CD4-positive, alpha-beta memory T cell (primary cell): ENCODE measurements around the gene CALN1. TPM values are rescaled to one million over a fixed set of nuclear protein-coding genes. Genes with fewer than 3 reads are reported as not detected.

Experiments used
- CTCF ChIA-PET: fragments of 350-600 bp; sonication (Branson Sonifier 250); formaldehyde crosslinking; loops from one replicate; lab custom pipeline; 2021; ENCODE audit warnings: inconsistent platforms; ENCODE audit not compliant: partially characterized antibody; lab: Charles Lee
- POLR2A ChIA-PET: fragments of 350-600 bp; sonication (Branson Sonifier 250); formaldehyde crosslinking; loops from one replicate; lab custom pipeline; 2021; ENCODE audit not compliant: partially characterized antibody; lab: Charles Lee
- DNase-seq, 5 donors: peaks; one replicate each; pipeline versions ENCODE4 v3.0.0 to v3.0.0-alpha.2; 2020 to 2022; ENCODE audit warnings: mixed read lengths in 1 of 5
- H3K27ac ChIP-seq: one replicate; pipeline ENCODE4 v1.7.0; 2013; ENCODE audit warnings: low read depth, low read length
- H3K27me3 ChIP-seq: 2 replicates; pipeline ENCODE4 v1.7.0; 2013; ENCODE audit warnings: mild to moderate bottlenecking, low read length, moderate library complexity; ENCODE audit not compliant: insufficient read depth
- H3K36me3 ChIP-seq: 2 replicates; pipeline ENCODE4 v1.7.0; 2013; ENCODE audit warnings: mild to moderate bottlenecking, low read length, moderate library complexity; ENCODE audit not compliant: insufficient read depth
- H3K4me1 ChIP-seq: 2 replicates; pipeline ENCODE4 v1.7.0; 2013; ENCODE audit warnings: mild to moderate bottlenecking, low read length, moderate library complexity; ENCODE audit not compliant: insufficient read depth
- H3K4me3 ChIP-seq, 2 donors: one replicate each; pipeline ENCODE4 v1.7.0; 2013; ENCODE audit warnings: low read length in 2 of 2, mild to moderate bottlenecking in 1 of 2
- H3K9me3 ChIP-seq, 2 donors: one replicate each; pipeline ENCODE4 v1.7.0; 2013; ENCODE audit warnings: low read length in 2 of 2, control low read depth in 1 of 2; ENCODE audit not compliant: control insufficient read depth in 1 of 2
- H3K27ac Mint-ChIP-seq, 7 donors: one replicate each; pipeline ENCODE4 v1.8.0; 2020 to 2021; ENCODE audit warnings: mixed read lengths in 7 of 7, mild to moderate bottlenecking in 6 of 7, inconsistent platforms in 3 of 7, moderate library complexity in 3 of 7
- H3K27me3 Mint-ChIP-seq, 2 donors: one replicate each; pipeline ENCODE4 v1.8.0; 2020 to 2021; ENCODE audit warnings: mixed read lengths in 2 of 2
- H3K36me3 Mint-ChIP-seq, 2 donors: one replicate each; pipeline ENCODE4 v1.8.0; 2020 to 2021; ENCODE audit warnings: mixed read lengths in 2 of 2, inconsistent platforms in 1 of 2, mild to moderate bottlenecking in 1 of 2
- H3K4me1 Mint-ChIP-seq, 4 donors: one replicate each; pipeline ENCODE4 v1.8.0; 2020 to 2021; ENCODE audit warnings: mixed read lengths in 4 of 4, mild to moderate bottlenecking in 1 of 4
- H3K4me3 Mint-ChIP-seq, 8 donors: one replicate each; pipeline ENCODE4 v1.8.0; 2020 to 2021; ENCODE audit warnings: mixed read lengths in 8 of 8, mild to moderate bottlenecking in 7 of 8, moderate library complexity in 6 of 8, inconsistent platforms in 3 of 8
- H3K9me3 Mint-ChIP-seq, 8 donors: one replicate each; pipeline ENCODE4 v1.8.0; 2020 to 2021; ENCODE audit warnings: mixed read lengths in 8 of 8, mild to moderate bottlenecking in 5 of 8, inconsistent platforms in 3 of 8, moderate library complexity in 1 of 8
- intact Hi-C: fragments of 100-400 bp; cut with micrococcal nuclease; formaldehyde crosslinking; loops from one replicate; pipeline ENCODE4 v1.15.1; 2023
- polyA plus RNA-seq, 2 donors: library from polyadenylated mRNA; unstranded; fragments of 300-500 nt; fragmentation: Illumina TruSeq; gene quantifications; one replicate each; pipeline ENCODE4 v1.2.3, GENCODE V29; 2021
- total RNA-seq, 2 experiments: library from RNA; stranded (reverse); gene quantifications; one replicate each; pipeline ENCODE4 v1.2.3, GENCODE V29; 2021

The CALN1 gene
- total and polyA plus RNA-seq, 4 experiments from 2014 or later, result not detected

DNA sequence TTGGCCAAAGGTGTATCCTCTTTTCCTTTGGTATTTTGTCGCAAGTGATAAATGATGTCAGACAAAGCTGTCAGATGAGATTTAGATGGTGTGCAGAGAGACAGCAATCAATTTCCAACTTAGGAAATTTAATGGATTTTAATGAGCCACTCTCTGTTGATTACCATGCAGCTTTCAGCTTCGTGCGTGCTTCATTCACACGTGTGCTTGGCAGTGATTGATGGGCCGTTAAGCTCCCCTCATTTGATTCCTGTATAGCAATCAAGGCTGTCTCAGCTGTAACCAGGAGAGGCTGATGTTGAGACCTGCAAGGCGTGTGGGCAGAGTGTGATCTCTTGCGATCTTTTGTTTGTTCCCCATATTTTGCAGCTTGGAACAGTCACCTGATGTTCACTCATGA, 439.6 kb downstream of the CALN1 start:
- DNase-seq, result no peak
- H3K27ac Mint-ChIP-seq, result no peak overlapping the region
- no peaks in the 10 kb centered on the region for H3K4me1 ChIP-seq
- H3K36me3 Mint-ChIP-seq, result no peaks in the 10 kb centered on the region
- no peak overlapping the region for H3K4me3 Mint-ChIP-seq
- H3K36me3 ChIP-seq, result no peaks in the 10 kb centered on the region
- peaks cover 0 to 6% (median 2%) of the 10 kb centered on the region in 4 donors for H3K4me1 Mint-ChIP-seq
- ChIA-PET POLR2A (no interaction called here), CTCF (no interaction called here)
- no peaks in the 10 kb centered on the region for H3K9me3 ChIP-seq
- H3K27me3 ChIP-seq, result no peaks in the 10 kb centered on the region
- H3K27me3 Mint-ChIP-seq, result no peaks in the 10 kb centered on the region
- intact Hi-C loops, result no loop called here
- peaks cover 0 to 29% (median 2%) of the 10 kb centered on the region in 8 donors for H3K9me3 Mint-ChIP-seq
- no peak overlapping the region for H3K27ac ChIP-seq
- no peak overlapping the region for H3K4me3 ChIP-seq

DNA sequence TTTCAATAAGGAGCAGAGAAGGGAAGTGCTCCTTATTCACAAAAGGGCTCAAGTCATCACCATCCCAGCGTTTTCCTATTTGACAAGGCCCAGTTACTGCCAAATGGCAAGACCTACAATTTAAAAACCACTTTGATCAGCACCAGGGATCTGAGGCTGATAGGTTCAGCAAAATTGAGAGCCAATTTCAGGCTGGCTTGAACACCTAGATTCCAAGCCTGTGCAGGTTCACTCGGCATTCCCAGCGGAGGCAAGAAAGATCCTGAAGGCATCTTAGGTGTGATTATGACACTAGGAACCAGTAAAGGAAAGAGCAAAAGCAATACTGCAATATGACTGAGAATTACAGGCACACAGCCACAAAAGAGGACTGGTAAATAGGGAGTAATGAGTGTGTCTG, 441.4 kb downstream of the CALN1 start:
- no peaks in the 10 kb centered on the region for H3K9me3 ChIP-seq
- ChIA-PET POLR2A (no interaction called here), CTCF (no interaction called here)
- Mint-ChIP-seq H3K9me3 (peaks cover 0 to 23% (median 1%) of the 10 kb centered on the region in 8 donors), H3K36me3 (no peaks in the 10 kb centered on the region), H3K4me3 (no peak overlapping the region), H3K27ac (no peak overlapping the region), H3K4me1 (no peaks in the 10 kb centered on the region), H3K27me3 (no peaks in the 10 kb centered on the region)
- DNase-seq, result no peak
- no peaks in the 10 kb centered on the region for H3K27me3 ChIP-seq
- H3K4me3 ChIP-seq, result no peak overlapping the region
- intact Hi-C loops, result no loop called here
- no peaks in the 10 kb centered on the region for H3K4me1 ChIP-seq
- H3K36me3 ChIP-seq, result no peaks in the 10 kb centered on the region
- no peak overlapping the region for H3K27ac ChIP-seq

DNA sequence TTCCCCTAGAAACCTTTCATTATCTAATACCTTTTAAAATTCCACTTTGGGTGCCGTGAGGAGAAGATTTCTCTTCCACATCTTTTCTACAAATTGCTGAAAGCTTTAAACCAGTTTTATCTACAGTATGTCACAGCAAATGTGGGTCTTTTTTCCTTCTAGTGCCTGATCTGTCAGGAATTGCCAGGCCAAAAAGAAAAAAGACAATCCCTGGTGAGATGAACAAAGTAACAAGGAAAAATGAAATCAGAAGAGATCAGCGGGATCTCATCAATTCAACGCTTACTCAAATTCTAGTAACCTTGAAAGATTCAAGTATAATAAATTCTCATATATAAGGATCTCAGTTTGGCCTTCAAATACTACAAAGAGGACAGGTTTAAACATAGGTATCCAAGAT, 449.5 kb downstream of the CALN1 start:
- H3K27ac ChIP-seq, result no peak overlapping the region
- DNase-seq, result no peak
- H3K4me3 ChIP-seq, result no peak overlapping the region
- H3K9me3 Mint-ChIP-seq, result peaks cover 2 to 14% (median 4%) of the 10 kb centered on the region in 8 donors
- ChIA-PET CTCF (no interaction called here), POLR2A (no interaction called here)
- H3K4me1 ChIP-seq, result no peaks in the 10 kb centered on the region
- H3K27me3 Mint-ChIP-seq, result no peaks in the 10 kb centered on the region
- H3K36me3 Mint-ChIP-seq, result no peaks in the 10 kb centered on the region
- H3K27ac Mint-ChIP-seq, result no peak overlapping the region
- H3K9me3 ChIP-seq, result no peaks in the 10 kb centered on the region
- no peaks in the 10 kb centered on the region for H3K36me3 ChIP-seq
- intact Hi-C loops, result no loop called here
- H3K27me3 ChIP-seq, result no peaks in the 10 kb centered on the region
- no peak overlapping the region for H3K4me3 Mint-ChIP-seq
- H3K4me1 Mint-ChIP-seq, result no peaks in the 10 kb centered on the region

DNA sequence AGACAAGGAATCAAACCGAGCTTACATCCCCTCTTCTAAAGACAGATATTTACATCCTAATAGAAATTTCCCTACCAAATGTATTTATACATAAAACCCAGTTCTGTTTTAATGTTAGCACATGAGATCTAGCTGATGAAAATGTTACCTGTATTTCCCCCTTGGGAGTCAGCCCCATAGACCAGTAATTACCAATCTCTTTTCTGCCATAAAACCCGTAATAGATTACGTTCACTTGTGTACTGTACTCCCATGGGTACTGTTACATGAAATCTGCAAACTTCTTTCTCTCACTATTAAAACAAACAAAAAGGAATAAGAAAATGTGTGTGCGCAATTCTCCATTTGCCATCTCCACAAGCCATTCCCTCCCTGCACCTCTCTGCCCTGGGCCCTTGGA, 450.9 kb downstream of the CALN1 start:
- ChIA-PET CTCF (no interaction called here), POLR2A (no interaction called here)
- no peaks in the 10 kb centered on the region for H3K36me3 Mint-ChIP-seq
- no peaks in the 10 kb centered on the region for H3K27me3 Mint-ChIP-seq
- no peaks in the 10 kb centered on the region for H3K9me3 ChIP-seq
- DNase-seq, result no peak
- H3K4me3 ChIP-seq, result no peak overlapping the region
- H3K9me3 Mint-ChIP-seq, result peaks cover 3 to 14% (median 4%) of the 10 kb centered on the region in 8 donors
- no peak overlapping the region for H3K27ac ChIP-seq
- H3K36me3 ChIP-seq, result no peaks in the 10 kb centered on the region
- H3K4me1 ChIP-seq, result no peaks in the 10 kb centered on the region
- intact Hi-C loops, result no loop called here
- H3K4me1 Mint-ChIP-seq, result no peaks in the 10 kb centered on the region
- no peaks in the 10 kb centered on the region for H3K27me3 ChIP-seq
- H3K4me3 Mint-ChIP-seq, result no peak overlapping the region
- no peak overlapping the region for H3K27ac Mint-ChIP-seq

DNA sequence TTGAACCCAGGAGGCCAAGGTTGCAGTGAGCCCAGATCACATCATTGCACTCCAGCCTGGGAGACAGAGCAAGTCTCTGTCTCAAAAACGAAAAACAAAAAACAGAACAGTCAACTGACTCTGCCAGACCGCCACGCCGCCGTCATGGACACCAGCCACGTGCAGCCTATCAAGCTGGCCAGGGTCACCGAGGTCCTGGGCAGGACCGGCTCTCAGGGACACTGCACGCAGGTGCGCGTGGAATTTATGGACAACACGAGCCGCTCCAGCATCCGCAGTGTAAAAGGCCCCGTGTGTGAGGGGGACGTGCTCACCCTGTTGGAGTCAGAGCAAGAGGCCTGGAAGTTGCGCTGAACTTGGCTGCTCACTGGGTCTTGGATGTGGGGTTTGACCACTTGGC, 470.0 kb downstream of the CALN1 start:
- H3K27me3 ChIP-seq, result no peaks in the 10 kb centered on the region
- ChIA-PET CTCF (no interaction called here), POLR2A (no interaction called here)
- no peaks in the 10 kb centered on the region for H3K36me3 ChIP-seq
- no peaks in the 10 kb centered on the region for H3K9me3 ChIP-seq
- no peak overlapping the region for H3K27ac ChIP-seq
- Mint-ChIP-seq H3K27ac (no peak overlapping the region), H3K4me1 (no peaks in the 10 kb centered on the region), H3K4me3 (no peak overlapping the region), H3K9me3 (peaks cover 0 to 25% (median 9%) of the 10 kb centered on the region in 8 donors), H3K27me3 (no peaks in the 10 kb centered on the region), H3K36me3 (no peaks in the 10 kb centered on the region)
- DNase-seq, result no peak
- no peaks in the 10 kb centered on the region for H3K4me1 ChIP-seq
- no peak overlapping the region for H3K4me3 ChIP-seq
- intact Hi-C loops, result no loop called here

DNA sequence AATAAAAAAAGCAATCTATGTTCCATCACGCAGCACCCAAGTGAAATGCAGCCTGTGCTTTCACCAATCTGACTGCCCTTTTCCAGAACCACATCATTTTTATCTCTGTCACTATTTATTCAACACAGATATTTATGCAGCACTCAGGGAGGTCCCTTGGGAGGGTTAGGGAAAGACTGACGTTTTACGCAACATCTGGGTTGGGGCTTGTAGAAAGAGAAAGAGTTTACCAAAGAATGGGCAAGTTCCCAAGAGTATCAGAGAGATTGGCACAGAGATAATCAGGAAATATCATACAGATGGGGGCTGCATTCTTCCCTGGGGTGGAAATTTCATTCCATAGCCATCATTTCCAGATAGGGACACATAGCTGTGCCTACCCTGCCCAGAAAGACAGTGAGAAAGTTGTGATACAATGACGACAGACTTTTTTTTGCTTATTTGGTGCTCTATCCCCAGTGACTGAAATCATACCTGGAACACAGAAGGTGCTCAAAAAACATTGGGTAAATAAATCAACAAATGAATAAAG, 474.2 kb downstream of the CALN1 start:
- Mint-ChIP-seq H3K27me3 (no peaks in the 10 kb centered on the region), H3K36me3 (no peaks in the 10 kb centered on the region), H3K4me1 (no peaks in the 10 kb centered on the region), H3K9me3 (peaks cover 5 to 32% (median 15%) of the 10 kb centered on the region in 8 donors), H3K27ac (no peak overlapping the region), H3K4me3 (no peak overlapping the region)
- intact Hi-C loops, result no loop called here
- H3K4me3 ChIP-seq, result no peak overlapping the region
- no peaks in the 10 kb centered on the region for H3K36me3 ChIP-seq
- CTCF ChIA-PET, result no interaction called here
- H3K27me3 ChIP-seq, result no peaks in the 10 kb centered on the region
- H3K9me3 ChIP-seq, result peaks cover 0 to 4% of the 10 kb centered on the region in 2 donors
- no peaks in the 10 kb centered on the region for H3K4me1 ChIP-seq
- no peak overlapping the region for H3K27ac ChIP-seq
- POLR2A ChIA-PET, result no interaction called here
- no peak for DNase-seq

DNA sequence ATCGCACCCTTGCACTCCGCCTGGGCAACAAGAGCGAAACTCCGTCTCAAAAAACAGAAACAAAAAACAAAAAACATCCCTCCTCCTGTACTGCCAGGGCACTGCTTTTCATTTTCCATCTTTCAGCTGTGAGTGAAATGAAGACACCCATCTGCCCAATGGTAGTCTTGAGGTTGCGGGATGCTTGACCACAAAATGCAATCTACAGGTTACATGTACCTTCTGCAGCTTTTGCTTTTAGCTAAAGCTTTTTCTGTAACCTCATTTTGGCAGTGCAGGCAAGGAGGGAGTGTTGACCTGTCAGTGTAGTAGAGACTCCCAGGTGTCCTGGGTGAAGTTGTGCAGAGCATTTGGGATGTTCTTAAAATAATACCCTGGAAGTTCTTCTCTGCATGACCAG, 476.5 kb downstream of the CALN1 start:
- no peak for DNase-seq
- peaks cover 0 to 4% of the 10 kb centered on the region in 2 donors for H3K9me3 ChIP-seq
- H3K27ac ChIP-seq, result no peak overlapping the region
- no peaks in the 10 kb centered on the region for H3K27me3 ChIP-seq
- H3K4me1 Mint-ChIP-seq, result no peaks in the 10 kb centered on the region
- no peak overlapping the region for H3K4me3 Mint-ChIP-seq
- no peaks in the 10 kb centered on the region for H3K36me3 Mint-ChIP-seq
- H3K36me3 ChIP-seq, result no peaks in the 10 kb centered on the region
- H3K27ac Mint-ChIP-seq, result no peak overlapping the region
- H3K4me1 ChIP-seq, result no peaks in the 10 kb centered on the region
- H3K4me3 ChIP-seq, result no peak overlapping the region
- peaks cover 5 to 31% (median 14%) of the 10 kb centered on the region in 8 donors for H3K9me3 Mint-ChIP-seq
- POLR2A ChIA-PET, result no interaction called here
- H3K27me3 Mint-ChIP-seq, result no peaks in the 10 kb centered on the region
- intact Hi-C loops, result no loop called here
- CTCF ChIA-PET, result no interaction called here

DNA sequence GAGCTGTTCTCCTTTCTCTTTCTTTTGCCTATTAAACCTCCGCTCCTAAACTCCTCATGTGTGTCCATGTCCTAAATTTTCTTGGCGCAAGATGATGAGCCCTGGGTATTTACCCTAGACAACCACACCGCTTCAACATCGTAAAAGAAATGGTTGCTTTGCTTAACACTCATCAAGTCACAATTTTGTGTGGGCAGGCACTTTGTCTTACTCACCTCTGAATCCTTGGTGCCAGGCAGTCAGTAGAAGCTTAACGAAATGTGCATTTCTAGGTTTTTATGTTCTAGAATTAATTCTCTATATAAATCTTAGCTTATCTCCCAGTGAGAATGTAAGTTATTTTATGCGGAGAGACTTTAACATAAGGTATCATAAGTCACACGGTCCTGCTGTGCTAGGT, 478.7 kb downstream of the CALN1 start:
- Histone ChIP-seq H3K36me3 (no peaks in the 10 kb centered on the region), H3K4me1 (no peaks in the 10 kb centered on the region), H3K27me3 (no peaks in the 10 kb centered on the region), H3K27ac (no peak overlapping the region), H3K9me3 (peaks cover 0 to 4% of the 10 kb centered on the region in 2 donors), H3K4me3 (no peak overlapping the region)
- Mint-ChIP-seq H3K9me3 (peaks cover 3 to 45% (median 22%) of the 10 kb centered on the region in 8 donors), H3K4me1 (no peaks in the 10 kb centered on the region), H3K36me3 (no peaks in the 10 kb centered on the region), H3K4me3 (no peak overlapping the region), H3K27me3 (no peaks in the 10 kb centered on the region), H3K27ac (no peak overlapping the region)
- ChIA-PET POLR2A (no interaction called here), CTCF (interaction anchor here (1.2 kb wide), 1 partner anchor 10 kb away, joined by 3 read pairs; no protein-coding TSS in a partner anchor)
- intact Hi-C loops, result no loop called here
- DNase-seq, result no peak
